Measurements from ENCODE around the gene PDE6H.

PDE6H gene

DNA sequence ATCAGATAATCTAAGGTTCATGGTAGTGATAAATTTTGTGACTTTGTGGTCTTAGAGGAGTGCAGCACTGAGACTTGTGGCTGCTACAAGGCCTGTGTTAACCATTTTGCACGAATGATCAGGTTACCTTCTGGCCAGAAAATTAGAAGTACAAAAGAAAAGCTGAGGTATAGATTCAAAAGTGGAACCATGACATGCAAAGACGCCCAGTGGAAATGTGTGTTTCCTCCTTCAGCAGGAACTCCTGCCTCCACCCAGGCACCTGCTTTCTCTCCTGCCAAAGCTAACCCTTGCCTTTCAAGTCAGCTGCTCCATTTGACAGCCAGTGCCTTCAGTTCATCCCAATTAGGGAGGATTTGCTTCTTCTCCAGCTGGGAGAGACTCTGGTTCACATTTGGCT is 10.1 kb downstream of the PDE6H start:
- Histone ChIP-seq H3K4me3 (replicated peaks; ENCODE audit: low read depth, low read length) (no peak overlapping the region), H3K27me3 (replicated peaks; ENCODE audit: control insufficient read depth, insufficient read depth, low read length) (no peaks in the 10 kb centered on the region), H3K36me3 (ENCODE audit: control insufficient read depth, insufficient read depth, low read length) (no peaks in the 10 kb centered on the region)
- TF ChIP-seq CTCF (IDR thresholded peaks at IDR 0.05; ENCODE audit: insufficient read depth, low read length, poor library complexity, severe bottlenecking), result no peak
- DNase-seq (ENCODE audit: extremely low read depth, insufficient read length), result no peak

- Histone ChIP-seq H3K27me3 (replicated peaks; ENCODE audit: control insufficient read depth, insufficient read depth, low read length) (no peaks in the 10 kb centered on the region), H3K4me3 (replicated peaks; ENCODE audit: low read depth, low read length) (no peak overlapping the region), H3K36me3 (ENCODE audit: control insufficient read depth, insufficient read depth, low read length) (no peaks in the 10 kb centered on the region)
- TF ChIP-seq CTCF (IDR thresholded peaks at IDR 0.05; ENCODE audit: insufficient read depth, low read length, poor library complexity, severe bottlenecking), result no peak
- DNase-seq (ENCODE audit: extremely low read depth, insufficient read length), result no peak
Measured at GRCh38 chr12:14984036-14984435, 11.2 kb downstream of the PDE6H start.

GRCh38 chr12:14984766-14985285 is 12.0 kb downstream of the PDE6H start:
- H3K27me3 ChIP-seq (replicated peaks; ENCODE audit: control insufficient read depth, insufficient read depth, low read length), result no peaks in the 10 kb centered on the region
- no peaks in the 10 kb centered on the region for H3K36me3 ChIP-seq (ENCODE audit: control insufficient read depth, insufficient read depth, low read length)
- TF ChIP-seq CTCF (IDR thresholded peaks at IDR 0.05; ENCODE audit: insufficient read depth, low read length, poor library complexity, severe bottlenecking), result no peak
- no peak for DNase-seq (ENCODE audit: extremely low read depth, insufficient read length)
- H3K4me3 ChIP-seq (replicated peaks; ENCODE audit: low read depth, low read length), result no peak overlapping the region

GRCh38 chr12:14986449-14986848 is 13.6 kb downstream of the PDE6H start:
- Histone ChIP-seq H3K36me3 (ENCODE audit: control insufficient read depth, insufficient read depth, low read length) (no peaks in the 10 kb centered on the region), H3K4me3 (replicated peaks; ENCODE audit: low read depth, low read length) (no peak overlapping the region), H3K27me3 (replicated peaks; ENCODE audit: control insufficient read depth, insufficient read depth, low read length) (no peaks in the 10 kb centered on the region)
- no peak for TF ChIP-seq CTCF (IDR thresholded peaks at IDR 0.05; ENCODE audit: insufficient read depth, low read length, poor library complexity, severe bottlenecking)
- no peak for DNase-seq (ENCODE audit: extremely low read depth, insufficient read length)

GRCh38 chr12:14988035-14988434 is 15.2 kb downstream of the PDE6H start:
- Histone ChIP-seq H3K27me3 (replicated peaks; ENCODE audit: control insufficient read depth, insufficient read depth, low read length) (no peaks in the 10 kb centered on the region), H3K36me3 (ENCODE audit: control insufficient read depth, insufficient read depth, low read length) (no peaks in the 10 kb centered on the region), H3K4me3 (replicated peaks; ENCODE audit: low read depth, low read length) (no peak overlapping the region)
- TF ChIP-seq CTCF (IDR thresholded peaks at IDR 0.05; ENCODE audit: insufficient read depth, low read length, poor library complexity, severe bottlenecking), result no peak
- DNase-seq (ENCODE audit: extremely low read depth, insufficient read length), result no peak

DNA sequence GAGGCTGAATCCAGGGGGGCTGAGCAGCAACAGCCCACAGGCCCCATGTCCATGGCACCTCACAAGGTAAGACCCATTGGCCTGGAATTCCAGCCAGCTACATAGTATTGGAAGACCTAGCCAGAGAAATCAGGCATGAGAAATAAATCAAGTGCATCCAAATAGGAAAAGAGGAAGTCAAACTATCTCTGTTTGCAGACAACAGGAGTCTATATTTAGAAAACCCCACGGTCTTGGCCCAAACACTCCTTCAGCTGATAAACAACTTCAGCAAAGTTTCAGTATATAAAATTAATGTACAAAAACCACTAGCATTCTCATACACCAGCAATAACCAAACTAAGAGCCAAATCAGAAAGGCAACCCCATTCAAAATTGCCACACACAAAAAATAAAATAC is 16.9 kb downstream of the PDE6H start:
- TF ChIP-seq CTCF (IDR thresholded peaks at IDR 0.05; ENCODE audit: insufficient read depth, low read length, poor library complexity, severe bottlenecking), result no peak
- no peak overlapping the region for H3K4me3 ChIP-seq (replicated peaks; ENCODE audit: low read depth, low read length)
- no peaks in the 10 kb centered on the region for H3K27me3 ChIP-seq (replicated peaks; ENCODE audit: control insufficient read depth, insufficient read depth, low read length)
- no peaks in the 10 kb centered on the region for H3K36me3 ChIP-seq (ENCODE audit: control insufficient read depth, insufficient read depth, low read length)
- DNase-seq (ENCODE audit: extremely low read depth, insufficient read length), result peak; percentile 35

Measured in GM06990 (cell line).